ENCODE measurements around the gene C2orf69.

GRCh38 chr2:199923924-199924323, 12.8 kb downstream of the C2orf69 start:
- TF ChIP-seq CTCF (IDR thresholded peaks at IDR 0.05) (no peak), POLR2A (IDR thresholded peaks at IDR 0.05) (no peak), POLR2AphosphoS5 (IDR thresholded peaks at IDR 0.05) (no peak)

Measured in breast epithelium (tissue), 3 donors.